ACHN (cell line): ENCODE results near the gene BARX1.

ENCODE experiments used
- DNase-seq: peaks from one replicate; pipeline ENCODE4 v3.0.0-alpha.2; 2015
- in situ Hi-C: cut with HindIII; loops from 2 replicates; pipeline ENCODE4 v1.10.0; 2017; ENCODE audit warnings: low sequenced_read_pairs, low pct_ligation_motif_present, low pct_unique_long_range_greater_than_20kb

BARX1 gene

GRCh38 chr9:93906195-93906880, 48.8 kb downstream of the BARX1 start:
- in situ Hi-C loops = no loop called here

GRCh38 chr9:93905473-93906133, 49.6 kb downstream of the BARX1 start:
- no peak for DNase-seq
- in situ Hi-C loops = no loop called here

More at GRCh38 chr9:93906195-93906880, 48.8 kb downstream of the BARX1 start:
- no peak for DNase-seq

GRCh38 chr9:93904649-93905472, 50.3 kb downstream of the BARX1 start:
- DNase-seq = no peak
- in situ Hi-C loops = no loop called here

GRCh38 chr9:93903886-93904648, 51.1 kb downstream of the BARX1 start:
- in situ Hi-C loops = no loop called here

GRCh38 chr9:93902780-93903655, 52.1 kb downstream of the BARX1 start:
- DNase-seq = no peak
- in situ Hi-C loops = no loop called here

More at GRCh38 chr9:93903886-93904648, 51.1 kb downstream of the BARX1 start:
- no peak for DNase-seq

GRCh38 chr9:93902051-93902779, 52.9 kb downstream of the BARX1 start:
- in situ Hi-C loops = no loop called here
- DNase-seq = no peak
